Raji (cell line): Measurements from ENCODE around the gene CYSRT1.
A peak's percentile ranks its signal among the peaks of the same experiment; 100 is the strongest.

Source experiments
- POLR2A ChIP-seq: IDR thresholded peaks from 2 replicates; pipeline ENCODE4 v1.6.1; 2011; ENCODE audit warnings: low read depth, low read length, control low read depth; ENCODE audit not compliant: insufficient read depth

The CYSRT1 gene

GRCh38 chr9:137242269-137243203 is 17.6 kb downstream of the CYSRT1 start:
- no peak for TF ChIP-seq POLR2A

- TF ChIP-seq POLR2A, result peak; percentile 67
Measured at GRCh38 chr9:137243626-137244485, 18.9 kb downstream of the CYSRT1 start.

GRCh38 chr9:137244486-137245449 is 19.8 kb downstream of the CYSRT1 start:
- 0 out of 2 replicates have a peak, but pooled peaks have one; percentile 9 for TF ChIP-seq POLR2A

- TF ChIP-seq POLR2A, result no peak
Measured at GRCh38 chr9:137245450-137246421, 20.8 kb downstream of the CYSRT1 start.

GRCh38 chr9:137247135-137247915 is 22.4 kb downstream of the CYSRT1 start:
- TF ChIP-seq POLR2A, result no peak

- no peak for TF ChIP-seq POLR2A
Measured at GRCh38 chr9:137247916-137248175, 22.9 kb downstream of the CYSRT1 start.

GRCh38 chr9:137250329-137251193 is 25.6 kb downstream of the CYSRT1 start:
- TF ChIP-seq POLR2A, result no peak

- TF ChIP-seq POLR2A, result no peak
Measured at GRCh38 chr9:137251194-137251461, 26.2 kb downstream of the CYSRT1 start, which contains the start of gene STPG3. Gene STPG3 (plus strand): TSS chr9:137251286. CDS start chr9:137251287, 1 bp downstream.

GRCh38 chr9:137251490-137252268 is 26.7 kb downstream of the CYSRT1 start:
- no peak for TF ChIP-seq POLR2A

- no peak for TF ChIP-seq POLR2A
Measured at GRCh38 chr9:137252555-137253506, 27.9 kb downstream of the CYSRT1 start.
